ENCODE results near the gene C6orf136. TPM values are rescaled to one million over a fixed set of nuclear protein-coding genes. Genes with fewer than 3 reads are reported as not detected.

C6orf136 gene
- total RNA-seq, 3 donors from 2014 or later (not counting 1 experiment from before 2014, with no cell fraction given): 39.4 to 51.4 (median 50.9) TPM

DNA sequence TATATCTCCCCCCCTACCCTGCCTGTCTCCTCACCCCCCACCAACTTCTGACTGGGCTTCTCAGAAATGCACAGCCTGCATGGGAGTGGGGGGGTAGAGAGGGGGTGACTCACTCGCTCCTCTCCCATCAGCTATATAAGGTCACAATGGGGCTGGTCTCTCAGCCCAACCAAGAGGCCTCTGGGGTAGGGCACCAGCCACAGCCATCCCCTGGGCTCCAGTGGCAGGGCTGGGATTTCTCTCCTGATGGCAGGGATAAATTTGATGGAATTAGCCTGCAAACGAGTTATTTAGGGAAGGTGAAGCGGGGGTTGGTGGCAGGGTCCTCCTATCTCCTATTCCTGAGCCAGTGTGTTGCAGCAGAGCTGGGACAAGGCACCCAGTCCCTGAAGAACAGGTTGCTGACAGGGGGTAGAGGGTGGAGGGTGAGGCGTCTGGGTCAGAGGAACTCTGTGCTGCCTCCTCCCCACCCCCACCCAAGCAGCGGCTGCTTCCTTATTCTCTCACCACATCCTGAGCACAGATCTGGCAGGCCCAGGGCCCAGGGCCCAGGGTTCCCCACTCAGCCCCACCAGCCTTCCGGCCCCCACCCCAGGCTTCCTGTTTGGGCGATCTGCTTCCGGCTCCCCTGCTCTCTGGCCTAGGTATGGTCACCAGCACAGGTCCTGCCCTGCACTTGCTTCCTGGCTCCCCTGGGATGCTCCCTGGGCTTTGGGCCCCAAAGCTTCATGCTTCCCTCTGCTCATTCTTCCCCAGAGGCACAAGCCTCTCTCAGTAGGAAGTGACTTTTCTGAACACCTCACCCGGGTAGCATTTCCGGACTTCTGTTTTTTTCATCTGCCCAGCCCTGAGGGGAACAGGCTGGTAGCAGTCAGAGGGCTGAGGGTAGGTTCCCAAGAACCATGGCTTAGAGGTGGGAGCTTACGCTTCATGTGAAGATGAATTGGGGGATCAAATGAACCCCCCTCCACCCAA is 35.5 kb downstream of the C6orf136 start:
- Histone ChIP-seq H3K4me1 (ENCODE audit: control insufficient read depth, insufficient read depth, low read length) (peaks cover 65% of the 10 kb centered on the region), H3K36me3 (ENCODE audit: control insufficient read depth, insufficient read depth, low read length) (peaks cover 27% of the 10 kb centered on the region), H3K27ac (ENCODE audit: low read length) (peak overlapping the region; percentile 84), H3K9me3 (ENCODE audit: control insufficient read depth, insufficient read depth, low read length) (no peaks in the 10 kb centered on the region), H3K4me3 (ENCODE audit: low read length) (peak overlapping the region; percentile 96), H3K27me3 (ENCODE audit: control insufficient read depth, insufficient read depth, low read length) (no peaks in the 10 kb centered on the region)
- ATAC-seq: peak; percentile 65 to 88 (median 78)
- TF ChIP-seq, protein P1, sequence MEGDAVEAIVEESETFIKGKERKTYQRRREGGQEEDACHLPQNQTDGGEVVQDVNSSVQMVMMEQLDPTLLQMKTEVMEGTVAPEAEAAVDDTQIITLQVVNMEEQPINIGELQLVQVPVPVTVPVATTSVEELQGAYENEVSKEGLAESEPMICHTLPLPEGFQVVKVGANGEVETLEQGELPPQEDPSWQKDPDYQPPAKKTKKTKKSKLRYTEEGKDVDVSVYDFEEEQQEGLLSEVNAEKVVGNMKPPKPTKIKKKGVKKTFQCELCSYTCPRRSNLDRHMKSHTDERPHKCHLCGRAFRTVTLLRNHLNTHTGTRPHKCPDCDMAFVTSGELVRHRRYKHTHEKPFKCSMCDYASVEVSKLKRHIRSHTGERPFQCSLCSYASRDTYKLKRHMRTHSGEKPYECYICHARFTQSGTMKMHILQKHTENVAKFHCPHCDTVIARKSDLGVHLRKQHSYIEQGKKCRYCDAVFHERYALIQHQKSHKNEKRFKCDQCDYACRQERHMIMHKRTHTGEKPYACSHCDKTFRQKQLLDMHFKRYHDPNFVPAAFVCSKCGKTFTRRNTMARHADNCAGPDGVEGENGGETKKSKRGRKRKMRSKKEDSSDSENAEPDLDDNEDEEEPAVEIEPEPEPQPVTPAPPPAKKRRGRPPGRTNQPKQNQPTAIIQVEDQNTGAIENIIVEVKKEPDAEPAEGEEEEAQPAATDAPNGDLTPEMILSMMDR (IDR thresholded peaks at IDR 0.05): no peak
- 0% methylated on average over 8 of the region's 11 CpGs for WGBS (ENCODE audit: insufficient coverage)
- H3K9me3 Mint-ChIP-seq: no peaks in the 10 kb centered on the region
- intact Hi-C loops (cut with micrococcal nuclease): loop anchor here (1.0 to 5.0 kb wide), 2 partner anchors 35 to 195 kb away; partner anchors contain the start of gene MDC1
- H3K36me3 Mint-ChIP-seq: peaks cover 13% of the 10 kb centered on the region
- peaks cover 52 to 80% of the 10 kb centered on the region in 2 donors for H3K4me1 Mint-ChIP-seq
- peak; percentile 82 to 94 for DNase-seq
- no peaks in the 10 kb centered on the region for H3K27me3 Mint-ChIP-seq (ENCODE audit: low read depth in 2 of 2)
- peak overlapping the region; percentile 96 for H3K4me3 Mint-ChIP-seq
- peak overlapping the region; percentile 91 to 98 for H3K27ac Mint-ChIP-seq

DNA sequence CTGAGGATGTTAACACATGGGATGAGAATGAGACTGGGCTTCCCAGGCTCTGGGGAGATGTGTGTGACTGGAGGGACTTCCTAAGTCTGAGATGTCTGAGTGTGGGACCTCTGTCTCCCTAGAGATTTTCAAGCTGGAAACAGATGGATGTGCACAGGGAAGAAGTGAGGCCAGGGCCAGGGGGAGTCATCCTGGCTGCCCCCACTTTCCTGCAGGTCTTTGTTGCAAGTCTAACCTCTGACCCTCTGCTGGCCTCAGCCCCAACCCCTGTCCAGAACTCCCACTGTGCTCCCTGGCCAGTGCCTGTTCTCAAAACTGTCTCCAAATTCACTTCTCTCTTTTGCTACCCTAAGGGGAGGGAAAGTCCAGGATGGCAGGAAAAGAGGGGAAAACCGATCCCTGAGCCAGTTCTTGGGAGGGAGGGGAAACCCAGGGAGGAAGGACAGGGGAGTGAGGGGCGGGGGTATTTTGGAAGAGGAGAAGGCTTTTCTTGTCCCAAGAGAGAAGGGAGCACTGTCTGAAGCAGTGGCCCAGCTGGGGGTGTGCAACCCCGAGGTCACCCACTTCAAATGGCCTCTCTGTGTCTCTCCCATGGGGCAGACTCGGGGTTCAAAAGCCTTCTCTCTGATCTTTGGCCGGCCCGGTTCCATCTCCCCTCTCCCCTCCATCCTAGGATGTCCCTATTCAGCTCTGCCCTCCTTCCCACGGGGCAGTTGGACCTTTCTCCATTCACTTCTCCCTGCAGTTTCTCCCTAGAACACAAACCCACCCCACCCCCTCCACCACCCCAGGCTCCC is 36.4 kb downstream of the C6orf136 start:
- Mint-ChIP-seq H3K36me3 (peaks cover 13% of the 10 kb centered on the region), H3K4me3 (peak overlapping the region; percentile 96), H3K27me3 (ENCODE audit: low read depth in 2 of 2) (no peaks in the 10 kb centered on the region), H3K4me1 (peaks cover 61 to 89% of the 10 kb centered on the region in 2 donors), H3K9me3 (no peaks in the 10 kb centered on the region), H3K27ac (peak overlapping the region; percentile 91 to 98)
- Histone ChIP-seq H3K36me3 (ENCODE audit: control insufficient read depth, insufficient read depth, low read length) (peaks cover 19% of the 10 kb centered on the region), H3K27ac (ENCODE audit: low read length) (peak overlapping the region; percentile 84), H3K4me3 (ENCODE audit: low read length) (peak overlapping the region; percentile 96), H3K27me3 (ENCODE audit: control insufficient read depth, insufficient read depth, low read length) (no peaks in the 10 kb centered on the region), H3K9me3 (ENCODE audit: control insufficient read depth, insufficient read depth, low read length) (no peaks in the 10 kb centered on the region), H3K4me1 (ENCODE audit: control insufficient read depth, insufficient read depth, low read length) (peaks cover 75% of the 10 kb centered on the region)
- DNase-seq (peak in 1 of 2 donors; percentile 22), ATAC-seq (no peak)
- WGBS (ENCODE audit: insufficient coverage): under 1% methylated on average over 7 of the region's 7 CpGs
- intact Hi-C loops (cut with micrococcal nuclease): loop anchor here (5.0 kb wide), 1 partner anchor 194 kb away; no protein-coding TSS in a partner anchor
- TF ChIP-seq, protein P1 (IDR thresholded peaks at IDR 0.05): no peak

- no peaks in the 10 kb centered on the region for H3K27me3 Mint-ChIP-seq (ENCODE audit: low read depth in 2 of 2)
- no peaks in the 10 kb centered on the region for H3K9me3 ChIP-seq (ENCODE audit: control insufficient read depth, insufficient read depth, low read length)
- peaks cover 76% of the 10 kb centered on the region for H3K4me1 ChIP-seq (ENCODE audit: control insufficient read depth, insufficient read depth, low read length)
- DNase-seq (no peak), ATAC-seq (no peak)
- peaks cover 13% of the 10 kb centered on the region for H3K36me3 Mint-ChIP-seq
- TF ChIP-seq, protein P1 (IDR thresholded peaks at IDR 0.05): no peak
- H3K27ac Mint-ChIP-seq: peak overlapping the region; percentile 91 to 98
- peaks cover 14% of the 10 kb centered on the region for H3K36me3 ChIP-seq (ENCODE audit: control insufficient read depth, insufficient read depth, low read length)
- intact Hi-C loops (cut with micrococcal nuclease): loop anchor here (5.0 kb wide), 1 partner anchor 193 kb away; no protein-coding TSS in a partner anchor
- 0% methylated on average over 2 of the region's 2 CpGs for WGBS (ENCODE audit: insufficient coverage)
- peaks cover 62 to 92% of the 10 kb centered on the region in 2 donors for H3K4me1 Mint-ChIP-seq
- H3K9me3 Mint-ChIP-seq: no peaks in the 10 kb centered on the region
- peak overlapping the region; percentile 96 for H3K4me3 ChIP-seq (ENCODE audit: low read length)
- peak overlapping the region; percentile 96 for H3K4me3 Mint-ChIP-seq
- H3K27ac ChIP-seq (ENCODE audit: low read length): peak overlapping the region; percentile 84
- H3K27me3 ChIP-seq (ENCODE audit: control insufficient read depth, insufficient read depth, low read length): no peaks in the 10 kb centered on the region
Observed at GRCh38 chr6:30683980-30684338, 37.0 kb downstream of the C6orf136 start.
